Sigmoid colon (tissue), 7 donors: ENCODE data around the gene GP2. TPM values are rescaled to one million over a fixed set of nuclear protein-coding genes. Genes with fewer than 3 reads are reported as not detected.

Source experiments
- DNase-seq: peaks from one replicate; pipeline ENCODE4 v3.0.0-alpha.2; 2019
- H3K27ac ChIP-seq, 4 donors: fragments of 200-600 bp; sonication (generic); one replicate each; pipeline ENCODE4 v1.5.1; 2016 to 2019; ENCODE audit warnings: mild to moderate bottlenecking in 1 of 4
- H3K27me3 ChIP-seq, 3 donors: fragments of 200-600 bp; sonication (generic); one replicate each; pipeline ENCODE4 v1.5.1; 2019; ENCODE audit warnings: mild to moderate bottlenecking in 1 of 3
- H3K36me3 ChIP-seq, 4 donors: fragments of 200-600 bp; sonication (generic); one replicate each; pipeline ENCODE4 v1.5.1; 2016 to 2019
- H3K4me1 ChIP-seq, 4 donors: fragments of 200-600 bp; sonication (generic); one replicate each; pipeline ENCODE4 v1.5.1; 2017 to 2019
- H3K4me3 ChIP-seq, 4 donors: fragments of 200-600 bp; sonication (generic); one replicate each; pipeline ENCODE4 v1.5.1; 2017 to 2019; ENCODE audit warnings: mild to moderate bottlenecking in 2 of 4, moderate library complexity in 1 of 4
- H3K9me3 ChIP-seq, 4 donors: fragments of 200-600 bp in 3 of 4; sonication (generic) in 3 of 4; one replicate each; pipeline versions ENCODE4 v1.5.1 to v1.6.1; 2013 to 2019
- CTCF ChIP-seq, 4 experiments: fragments of 450-650 bp in 3 of 4; fragments of 200-600 bp in 1 of 4; IDR thresholded peaks; one replicate each; pipeline ENCODE4 v1.5.1; 2016 to 2019; ENCODE audit warnings: antibody characterized with exemption in 4 of 4, mild to moderate bottlenecking in 3 of 4, moderate library complexity in 2 of 4
- EP300 ChIP-seq, 4 donors: sonication (generic); formaldehyde crosslinking; IDR thresholded peaks; one replicate each; pipeline ENCODE4 v1.6.1; 2017; ENCODE audit warnings: antibody characterized with exemption in 4 of 4
- POLR2A ChIP-seq, 2 donors: fragments of 450-650 bp; IDR thresholded peaks; one replicate each; pipeline ENCODE4 v1.6.1; 2016; ENCODE audit warnings: antibody characterized with exemption in 2 of 2, mild to moderate bottlenecking in 2 of 2, moderate library complexity in 2 of 2
- POLR2AphosphoS5 ChIP-seq, 4 donors: sonication (generic); formaldehyde crosslinking; IDR thresholded peaks; one replicate each; pipeline ENCODE4 v1.6.1; 2017; ENCODE audit warnings: antibody characterized with exemption in 4 of 4
- WGBS, 2 donors: extraction: QIAGEN DNeasy Blood & Tissue Kit; methylation state at CpG; one replicate each; pipeline ENCODE4 v1.1.7; 2013; 5-methylcytosine and 5-hydroxymethylcytosine counted together
- intact Hi-C: fragments of 100-400 bp; cut with DNase I; formaldehyde crosslinking; loops from one replicate; pipeline ENCODE4 v1.15.1; 2023
- polyA plus RNA-seq, 3 donors: library from polyadenylated mRNA; stranded (reverse); fragments of 200-250 nt; gene quantifications; one replicate each; pipeline ENCODE4 v1.2.3, GENCODE V29; 2013
- total RNA-seq, 4 donors: library from RNA; depleted of rRNA; stranded (reverse); fragments of >200 nt; gene quantifications; one replicate each; pipeline ENCODE4 v1.1.0, GENCODE V29; 2016
- donor health status: healthy with polysubstance abuse.
- donor health status: Bipolar disorder and iron deficiency.
- donor health status: healthy.

The GP2 gene
- total and polyA plus RNA-seq, 7 donors: 1.0 to 12.0 (median 3.5) TPM; not detected in 4

GRCh38 chr16:20310421-20311395 lies 16.6 kb downstream of the GP2 start:
- 84 to 92% methylated on average over 11 of the region's 11 CpGs for WGBS, 2 donors
- intact Hi-C loops: no loop called here
- TF ChIP-seq EP300 (IDR thresholded peaks at IDR 0.05) (no peak), POLR2AphosphoS5 (IDR thresholded peaks at IDR 0.05) (no peak), POLR2A (IDR thresholded peaks at IDR 0.05) (no peak), CTCF (IDR thresholded peaks at IDR 0.05) (no peak)
- Histone ChIP-seq H3K9me3 (no peaks in the 10 kb centered on the region), H3K27me3 (no peaks in the 10 kb centered on the region), H3K4me3 (no peak overlapping the region), H3K4me1 (no peaks in the 10 kb centered on the region), H3K27ac (no peak overlapping the region), H3K36me3 (no peaks in the 10 kb centered on the region)
- no peak for DNase-seq

DNA sequence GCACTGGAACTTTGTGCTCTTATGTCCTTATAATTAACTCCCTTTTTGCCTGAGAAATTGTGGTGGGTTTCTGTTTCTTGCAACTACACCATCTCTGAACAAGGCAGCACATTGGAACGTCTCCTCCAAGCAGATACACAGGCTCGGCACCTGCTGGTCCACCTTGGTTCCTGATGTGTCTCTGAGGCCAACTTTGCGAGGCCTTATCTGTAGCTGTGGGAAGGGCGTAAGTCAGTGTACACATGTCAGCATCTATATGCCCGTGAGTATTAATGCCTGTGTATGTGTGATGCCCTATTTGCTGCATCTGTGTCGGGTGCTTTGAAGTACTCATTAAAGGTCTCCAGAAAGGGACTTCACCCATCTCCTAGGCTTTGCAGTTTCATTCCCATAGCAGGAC lies 17.5 kb downstream of the GP2 start:
- intact Hi-C loops: no loop called here
- H3K27me3 ChIP-seq: no peaks in the 10 kb centered on the region
- no peak for TF ChIP-seq EP300 (IDR thresholded peaks at IDR 0.05)
- TF ChIP-seq POLR2A (IDR thresholded peaks at IDR 0.05): no peak
- no peak for TF ChIP-seq POLR2AphosphoS5 (IDR thresholded peaks at IDR 0.05)
- no peak for TF ChIP-seq CTCF (IDR thresholded peaks at IDR 0.05)
- DNase-seq: no peak
- 75 to 86% methylated on average over 6 of the region's 6 CpGs for WGBS, 2 donors
- no peak overlapping the region for H3K27ac ChIP-seq
- H3K36me3 ChIP-seq: no peaks in the 10 kb centered on the region
- no peak overlapping the region for H3K4me3 ChIP-seq
- H3K9me3 ChIP-seq: no peaks in the 10 kb centered on the region
- H3K4me1 ChIP-seq: no peaks in the 10 kb centered on the region

- Histone ChIP-seq H3K9me3 (no peaks in the 10 kb centered on the region), H3K36me3 (no peaks in the 10 kb centered on the region), H3K4me1 (no peaks in the 10 kb centered on the region), H3K27ac (no peak overlapping the region), H3K27me3 (no peaks in the 10 kb centered on the region), H3K4me3 (no peak overlapping the region)
- TF ChIP-seq POLR2AphosphoS5 (IDR thresholded peaks at IDR 0.05): no peak
- no peak for TF ChIP-seq EP300 (IDR thresholded peaks at IDR 0.05)
- no peak for TF ChIP-seq POLR2A (IDR thresholded peaks at IDR 0.05)
- TF ChIP-seq CTCF (IDR thresholded peaks at IDR 0.05): no peak
- intact Hi-C loops: no loop called here
- no peak for DNase-seq
- 78 to 83% methylated on average over 4 of the region's 4 CpGs for WGBS, 2 donors
Observed at GRCh38 chr16:20308801-20309590, 18.3 kb downstream of the GP2 start.

DNA sequence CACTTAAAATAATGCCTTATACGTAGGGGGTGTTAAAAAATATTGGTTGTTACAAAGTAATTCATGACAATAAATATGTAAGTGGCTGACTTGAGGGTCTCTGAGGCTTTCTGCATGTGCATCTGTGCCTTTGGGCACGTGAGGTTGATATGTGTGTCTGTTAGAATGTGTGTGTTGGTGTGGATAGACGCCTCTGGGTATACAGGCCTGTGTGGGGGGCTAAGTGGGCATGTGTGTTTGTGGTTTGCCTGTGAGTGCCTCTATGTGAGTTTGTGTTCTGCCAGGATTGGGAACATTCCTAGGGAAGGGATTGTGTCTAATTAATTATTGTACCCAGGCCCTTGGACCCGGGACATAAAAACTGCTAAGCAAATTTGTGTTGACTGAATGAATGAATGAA lies 19.0 kb downstream of the GP2 start:
- Histone ChIP-seq H3K36me3 (no peaks in the 10 kb centered on the region), H3K4me3 (no peak overlapping the region), H3K9me3 (no peaks in the 10 kb centered on the region), H3K27ac (no peak overlapping the region), H3K27me3 (no peaks in the 10 kb centered on the region), H3K4me1 (no peaks in the 10 kb centered on the region)
- TF ChIP-seq CTCF (IDR thresholded peaks at IDR 0.05) (no peak), EP300 (IDR thresholded peaks at IDR 0.05) (no peak), POLR2A (IDR thresholded peaks at IDR 0.05) (no peak), POLR2AphosphoS5 (IDR thresholded peaks at IDR 0.05) (no peak)
- 86% methylated on average over 4 of the region's 4 CpGs for WGBS, 2 donors
- no peak for DNase-seq
- intact Hi-C loops: no loop called here
